Endothelial cell of umbilical vein (primary cell): ENCODE results near the gene ELOVL1. TPM values are rescaled to one million over a fixed set of nuclear protein-coding genes. Genes with fewer than 3 reads are reported as not detected.

Source experiments
- BruUV-seq: library from RNA; stranded (reverse); fragments of 400-500 nt; replicated peaks from 2 replicates; lab custom pipeline; 2021; lab: Mats Ljungman, UMichigan
- CTCF ChIA-PET: fragments of 300-600, 350-600 bp; sonication (Branson Sonifier 250); formaldehyde crosslinking; loops from one replicate; lab custom pipeline; 2021; ENCODE audit warnings: antibody characterized with exemption, inconsistent platforms; lab: Charles Lee
- POLR2A ChIA-PET: fragments of 300-600, 350-600 bp; sonication (Branson Sonifier 250); formaldehyde crosslinking; loops from one replicate; lab custom pipeline; 2021; ENCODE audit warnings: antibody characterized with exemption, inconsistent platforms; lab: Charles Lee
- DNase-seq: peaks from one replicate; pipeline ENCODE4 v3.0.0-alpha.2; 2011; ENCODE audit warnings: low read depth, low spot score
- FAIRE-seq: peaks from 2 replicates; lab custom pipeline; 2011; peaks lifted over from hg19 to GRCh38; lab: Jason Lieb, UNC
- H2AFZ ChIP-seq: 2 replicates; pipeline ENCODE4 v1.6.0; 2012; ENCODE audit warnings: low read depth, low read length, control low read depth, inconsistent platforms
- H3K27ac ChIP-seq: 2 replicates; pipeline ENCODE4 v1.5.1; 2011; ENCODE audit warnings: low read depth, mild to moderate bottlenecking, control low read depth, low read length, moderate library complexity; ENCODE audit not compliant: insufficient read depth
- H3K27me3 ChIP-seq, 2 experiments: 2 replicates each; pipeline versions ENCODE4 v1.6.0 to v1.6.1; 2011; ENCODE audit warnings: low read length in 2 of 2, mixed read lengths in 1 of 2; ENCODE audit not compliant: control insufficient read depth in 2 of 2, insufficient read depth in 2 of 2
- H3K36me3 ChIP-seq, 2 experiments: 2 replicates in 1 of 2; 3 replicates in 1 of 2; pipeline ENCODE4 v1.5.1; 2011; ENCODE audit warnings: low read length in 2 of 2, mild to moderate bottlenecking in 1 of 2, moderate library complexity in 1 of 2; ENCODE audit not compliant: control insufficient read depth in 2 of 2, insufficient read depth in 2 of 2; ENCODE audit errors: extremely low read depth in 1 of 2
- H3K4me1 ChIP-seq: 3 replicates; pipeline ENCODE4 v1.5.1; 2011; ENCODE audit warnings: mild to moderate bottlenecking, low read length; ENCODE audit not compliant: control insufficient read depth, insufficient read depth; ENCODE audit errors: extremely low read depth
- H3K4me2 ChIP-seq: 2 replicates; pipeline ENCODE4 v1.6.1; 2011; ENCODE audit warnings: low read length, control low read depth, mixed read lengths; ENCODE audit not compliant: insufficient read depth
- H3K4me3 ChIP-seq, 3 experiments: fragments of 200-600 bp in 1 of 3; sonication (generic), shearing (Covaris generic) in 1 of 3; replicated peaks in 1 of 3; 2 replicates each; pipeline ENCODE4 v1.5.1; 2011 to 2016; ENCODE audit warnings: control low read depth in 3 of 3, low read length in 3 of 3, mild to moderate bottlenecking in 2 of 3, inconsistent platforms in 1 of 3, low read depth in 1 of 3, moderate library complexity in 1 of 3; ENCODE audit not compliant: insufficient read depth in 1 of 3
- H3K79me2 ChIP-seq: 2 replicates; pipeline ENCODE4 v1.6.0; 2012; ENCODE audit warnings: low read length, inconsistent platforms; ENCODE audit not compliant: control insufficient read depth, insufficient read depth
- H3K9ac ChIP-seq: replicated peaks from 2 replicates; pipeline ENCODE3; 2011; ENCODE audit warnings: low read length, control low read depth; ENCODE audit not compliant: insufficient read depth; ENCODE audit errors: extremely low read depth
- H3K9me1 ChIP-seq: replicated peaks from 3 replicates; pipeline ENCODE4 v1.6.0; 2011; ENCODE audit warnings: mild to moderate bottlenecking, low read length; ENCODE audit not compliant: control insufficient read depth, insufficient read depth; ENCODE audit errors: extremely low read depth
- H3K9me3 ChIP-seq: replicated peaks from 2 replicates; pipeline ENCODE4 v1.5.1; 2012; ENCODE audit warnings: low read length, inconsistent platforms; ENCODE audit not compliant: control insufficient read depth, insufficient read depth
- H4K20me1 ChIP-seq: replicated peaks from 2 replicates; pipeline ENCODE3; 2011; ENCODE audit warnings: mild to moderate bottlenecking, low read length; ENCODE audit not compliant: control insufficient read depth, insufficient read depth; ENCODE audit errors: extremely low read depth
- CTCF ChIP-seq, 2 donors: IDR thresholded peaks; 1 replicate in 1 of 2; 2 replicates in 1 of 2; pipeline ENCODE4 v1.5.1; 2011; ENCODE audit warnings: low read length in 2 of 2, mild to moderate bottlenecking in 2 of 2, moderate library complexity in 2 of 2, control low read depth in 1 of 2, inconsistent platforms in 1 of 2, low read depth in 1 of 2; ENCODE audit not compliant: insufficient read depth in 1 of 2; ENCODE audit errors: extremely low read depth in 1 of 2
- EZH2 ChIP-seq: IDR thresholded peaks from 2 replicates; pipeline ENCODE4 v1.6.1; 2012; ENCODE audit warnings: borderline replicate concordance, low read depth, mild to moderate bottlenecking, moderate library complexity, low read length, inconsistent platforms; ENCODE audit not compliant: severe bottlenecking
- FOS ChIP-seq: IDR thresholded peaks from 2 replicates; pipeline ENCODE4 v1.6.1; 2011; ENCODE audit warnings: mild to moderate bottlenecking, low read length, moderate library complexity, borderline replicate concordance; ENCODE audit not compliant: insufficient read depth
- GATA2 ChIP-seq: IDR thresholded peaks from 2 replicates; pipeline ENCODE4 v1.7.0; 2011; ENCODE audit warnings: low read depth, mild to moderate bottlenecking, moderate library complexity, mixed read lengths, low read length; ENCODE audit not compliant: insufficient read length, insufficient read depth
- JUN ChIP-seq: IDR thresholded peaks from 2 replicates; pipeline ENCODE4 v1.6.1; 2011; ENCODE audit warnings: borderline replicate concordance, low read depth; ENCODE audit not compliant: insufficient read length, insufficient read depth
- MAX ChIP-seq: IDR thresholded peaks from 2 replicates; pipeline ENCODE4 v1.6.1; 2011; ENCODE audit not compliant: insufficient read depth, insufficient read length
- MYC ChIP-seq: IDR thresholded peaks from one replicate; pipeline ENCODE4 v1.6.1; 2011; ENCODE audit warnings: mild to moderate bottlenecking, low read depth, low read length
- POLR2A ChIP-seq: IDR thresholded peaks from 2 replicates; pipeline ENCODE4 v1.6.1; 2012; ENCODE audit warnings: low read depth, mild to moderate bottlenecking, control low read depth, low read length
- POLR2AphosphoS5 ChIP-seq: IDR thresholded peaks from 2 replicates; pipeline ENCODE4 v1.6.1; 2012; ENCODE audit warnings: low read depth, mild to moderate bottlenecking, control low read depth, low read length, moderate library complexity; ENCODE audit not compliant: insufficient read depth
- dilution Hi-C: fragments of 300-500 bp; cut with MboI; formaldehyde crosslinking; loops from one replicate; pipeline ENCODE4 v1.15.0; 2019; ENCODE audit warnings: low sequenced_read_pairs; ENCODE audit not compliant: extremely low pct_ligation_motif_present
- intact Hi-C: fragments of 100-400 bp; cut with micrococcal nuclease; formaldehyde crosslinking; loops from one replicate; pipeline ENCODE4 v1.10.0; 2022
- polyA plus RNA-seq, 4 experiments: library from polyadenylated mRNA; depleted of rRNA in 3 of 4; stranded (reverse) in 3 of 4; unstranded in 1 of 4; fragments of >200 nt; gene quantifications; 2 replicates each; pipeline versions ENCODE4 v1.2.1 to v1.2.3, GENCODE V29; 2011 to 2012; ENCODE audit warnings: missing spikeins in 1 of 4
- total RNA-seq: library from RNA; stranded (reverse); gene quantifications from 2 replicates; pipeline ENCODE4 v1.2.3, GENCODE V29; 2021

The ELOVL1 gene
- total and polyA plus RNA-seq, 2 donors (not counting 3 experiments of a cell fraction or from before 2014, with no cell fraction given) = 134 to 303 TPM

GRCh38 chr1:43315481-43315880 lies 52.3 kb downstream of the ELOVL1 start:
- Histone ChIP-seq H3K79me2 (no peaks in the 10 kb centered on the region), H2AFZ (no peak overlapping the region), H3K4me2 (no peak overlapping the region), H3K4me1 (no peaks in the 10 kb centered on the region), H3K36me3 (peaks cover 49 to 91% of the 10 kb centered on the region in 2 experiments), H3K9ac (no peak overlapping the region), H3K9me3 (no peaks in the 10 kb centered on the region), H3K27ac (no peak overlapping the region), H3K4me3 (no peak overlapping the region), H3K27me3 (no peaks in the 10 kb centered on the region), H3K9me1 (no peaks in the 10 kb centered on the region), H4K20me1 (no peaks in the 10 kb centered on the region)
- DNase-seq (no peak), FAIRE-seq (no peak)
- TF ChIP-seq EZH2 (no peak), MAX (no peak), CTCF (IDR thresholded peaks at IDR 0.05; ENCODE audit: extremely low read depth in 1 of 2, insufficient read depth in 1 of 2, low read depth in 1 of 2, low read length in 2 of 2) (no peak), JUN (no peak)
- intact Hi-C loops = no loop called here
- no TSS peak for BruUV-seq
- dilution Hi-C loops = no loop called here
- ChIA-PET CTCF (interaction anchor here (3.1 kb wide), 1 partner anchor 99 kb away, joined by 12 read pairs; no protein-coding TSS in a partner anchor), POLR2A (interaction anchor here (0.7 kb wide), 1 partner anchor 108 kb away, joined by 3 read pairs; no protein-coding TSS in a partner anchor)

- Histone ChIP-seq H3K9me1 (no peaks in the 10 kb centered on the region), H4K20me1 (no peaks in the 10 kb centered on the region), H3K79me2 (peaks cover 2% of the 10 kb centered on the region), H3K4me2 (no peak overlapping the region), H3K4me3 (no peak overlapping the region), H2AFZ (no peak overlapping the region), H3K4me1 (no peaks in the 10 kb centered on the region), H3K36me3 (peaks cover 54 to 89% of the 10 kb centered on the region in 2 experiments), H3K27ac (no peak overlapping the region), H3K9ac (no peak overlapping the region), H3K9me3 (no peaks in the 10 kb centered on the region), H3K27me3 (no peaks in the 10 kb centered on the region)
- no TSS peak for BruUV-seq
- dilution Hi-C loops (no loop called here), intact Hi-C loops (no loop called here)
- DNase-seq (no peak), FAIRE-seq (no peak)
- ChIA-PET CTCF (interaction anchor here (1.5 to 2.8 kb wide), 2 partner anchors 75 to 87 kb away, joined by 5 to 9 read pairs; no protein-coding TSS in a partner anchor), POLR2A (no interaction called here)
- TF ChIP-seq CTCF (IDR thresholded peaks at IDR 0.05; ENCODE audit: extremely low read depth in 1 of 2, insufficient read depth in 1 of 2, low read depth in 1 of 2, low read length in 2 of 2) = no peak
- TF ChIP-seq FOS = no peak
- no peak for TF ChIP-seq MYC
- no peak for TF ChIP-seq MAX
- no peak for TF ChIP-seq POLR2AphosphoS5
- no peak for TF ChIP-seq POLR2A
- no peak for TF ChIP-seq GATA2
- TF ChIP-seq EZH2 = no peak
- TF ChIP-seq JUN = no peak
These were observed 53.6 kb downstream of the ELOVL1 start for GRCh38 chr1:43314233-43314632.
